HepG2 (cell line): ENCODE results near the gene F2RL3. TPM values are rescaled to one million over a fixed set of nuclear protein-coding genes. Genes with fewer than 3 reads are reported as not detected.

Source experiments
- PHF8 ChIP-seq: sonication (generic); formaldehyde crosslinking; IDR thresholded peaks from 2 replicates; pipeline ENCODE4 v1.5.0; 2020; ENCODE audit warnings: missing genetic modification reagents
- SMAD1 ChIP-seq: sonication (generic); formaldehyde crosslinking; IDR thresholded peaks from 2 replicates; pipeline ENCODE4 v1.4.0; 2020; ENCODE audit warnings: missing genetic modification reagents, low read depth, mild to moderate bottlenecking, borderline replicate concordance
- polyA plus RNA-seq, 8 experiments: library from polyadenylated mRNA; depleted of rRNA in 3 of 8; stranded (reverse) in 7 of 8; unstranded in 1 of 8; fragments of >200 nt; fragmentation: Illumina TruSeq in 4 of 8; extraction: Trizol in 4 of 8; gene quantifications; 2 replicates each; pipeline versions ENCODE4 v1.2.1 to v1.2.3, GENCODE V29; 2011 to 2016; ENCODE audit warnings: low read depth in 4 of 8, missing spikeins in 1 of 8, mixed read lengths in 1 of 8; ENCODE audit not compliant: insufficient read depth in 1 of 8
- total RNA-seq, 5 experiments: library from RNA; depleted of rRNA; stranded (reverse); fragments of >200 nt; fragmentation: Illumina TruSeq; extraction: Trizol; gene quantifications; 2 replicates each; pipeline ENCODE4 v1.2.3, GENCODE V29; 2016; ENCODE audit warnings: low read depth in 1 of 5
- TF ChIP-seq, protein P1 (sequence below): sonication (generic); formaldehyde crosslinking; IDR thresholded peaks from 2 replicates; pipeline ENCODE4 v1.5.0; 2020; ENCODE audit warnings: mild to moderate bottlenecking, missing genetic modification reagents, borderline replicate concordance
- TF ChIP-seq, protein P2 (sequence below): sonication (generic); formaldehyde crosslinking; IDR thresholded peaks from 2 replicates; pipeline ENCODE4 v1.4.0; 2020; ENCODE audit warnings: low read depth, missing genetic modification reagents

F2RL3 gene
- total and polyA plus RNA-seq, 2 of the 13 experiments (the other 11 are each of a cell fraction or from before 2014, with no cell fraction given): not detected

DNA sequence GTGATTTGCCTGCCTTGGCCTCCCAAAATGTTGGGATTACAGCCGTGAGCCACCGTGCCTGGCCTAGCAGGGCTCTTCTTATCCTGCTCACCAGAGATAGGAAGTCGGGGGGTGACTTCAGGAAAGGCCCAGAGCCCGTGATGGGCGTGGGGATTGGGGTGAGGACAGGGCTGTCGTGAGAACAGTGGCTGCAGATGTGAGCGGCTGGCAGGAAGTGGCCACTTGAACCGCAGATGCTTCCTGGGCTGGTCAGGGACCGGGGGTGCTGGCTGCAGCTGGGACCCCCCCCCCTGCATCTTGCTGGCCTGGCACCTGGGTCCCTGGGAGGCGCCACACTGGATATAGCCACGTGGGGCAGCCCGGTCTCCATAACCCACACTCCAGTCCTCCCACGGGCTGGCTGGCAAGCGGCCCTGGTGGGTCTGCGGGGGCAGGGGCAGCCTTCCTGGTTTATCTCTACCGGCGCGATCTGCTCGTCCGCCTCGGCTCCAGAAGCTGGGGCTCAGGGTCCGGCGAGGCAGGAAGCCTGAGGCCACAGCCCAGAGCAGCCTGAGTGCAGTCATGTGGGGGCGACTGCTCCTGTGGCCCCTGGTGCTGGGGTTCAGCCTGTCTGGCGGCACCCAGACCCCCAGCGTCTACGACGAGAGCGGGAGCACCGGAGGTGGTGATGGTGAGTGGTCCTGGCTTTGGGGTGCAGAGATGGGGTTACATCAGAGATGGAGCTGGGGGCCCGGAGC is at the start of gene F2RL3 (continued):
- TF ChIP-seq, protein P1, sequence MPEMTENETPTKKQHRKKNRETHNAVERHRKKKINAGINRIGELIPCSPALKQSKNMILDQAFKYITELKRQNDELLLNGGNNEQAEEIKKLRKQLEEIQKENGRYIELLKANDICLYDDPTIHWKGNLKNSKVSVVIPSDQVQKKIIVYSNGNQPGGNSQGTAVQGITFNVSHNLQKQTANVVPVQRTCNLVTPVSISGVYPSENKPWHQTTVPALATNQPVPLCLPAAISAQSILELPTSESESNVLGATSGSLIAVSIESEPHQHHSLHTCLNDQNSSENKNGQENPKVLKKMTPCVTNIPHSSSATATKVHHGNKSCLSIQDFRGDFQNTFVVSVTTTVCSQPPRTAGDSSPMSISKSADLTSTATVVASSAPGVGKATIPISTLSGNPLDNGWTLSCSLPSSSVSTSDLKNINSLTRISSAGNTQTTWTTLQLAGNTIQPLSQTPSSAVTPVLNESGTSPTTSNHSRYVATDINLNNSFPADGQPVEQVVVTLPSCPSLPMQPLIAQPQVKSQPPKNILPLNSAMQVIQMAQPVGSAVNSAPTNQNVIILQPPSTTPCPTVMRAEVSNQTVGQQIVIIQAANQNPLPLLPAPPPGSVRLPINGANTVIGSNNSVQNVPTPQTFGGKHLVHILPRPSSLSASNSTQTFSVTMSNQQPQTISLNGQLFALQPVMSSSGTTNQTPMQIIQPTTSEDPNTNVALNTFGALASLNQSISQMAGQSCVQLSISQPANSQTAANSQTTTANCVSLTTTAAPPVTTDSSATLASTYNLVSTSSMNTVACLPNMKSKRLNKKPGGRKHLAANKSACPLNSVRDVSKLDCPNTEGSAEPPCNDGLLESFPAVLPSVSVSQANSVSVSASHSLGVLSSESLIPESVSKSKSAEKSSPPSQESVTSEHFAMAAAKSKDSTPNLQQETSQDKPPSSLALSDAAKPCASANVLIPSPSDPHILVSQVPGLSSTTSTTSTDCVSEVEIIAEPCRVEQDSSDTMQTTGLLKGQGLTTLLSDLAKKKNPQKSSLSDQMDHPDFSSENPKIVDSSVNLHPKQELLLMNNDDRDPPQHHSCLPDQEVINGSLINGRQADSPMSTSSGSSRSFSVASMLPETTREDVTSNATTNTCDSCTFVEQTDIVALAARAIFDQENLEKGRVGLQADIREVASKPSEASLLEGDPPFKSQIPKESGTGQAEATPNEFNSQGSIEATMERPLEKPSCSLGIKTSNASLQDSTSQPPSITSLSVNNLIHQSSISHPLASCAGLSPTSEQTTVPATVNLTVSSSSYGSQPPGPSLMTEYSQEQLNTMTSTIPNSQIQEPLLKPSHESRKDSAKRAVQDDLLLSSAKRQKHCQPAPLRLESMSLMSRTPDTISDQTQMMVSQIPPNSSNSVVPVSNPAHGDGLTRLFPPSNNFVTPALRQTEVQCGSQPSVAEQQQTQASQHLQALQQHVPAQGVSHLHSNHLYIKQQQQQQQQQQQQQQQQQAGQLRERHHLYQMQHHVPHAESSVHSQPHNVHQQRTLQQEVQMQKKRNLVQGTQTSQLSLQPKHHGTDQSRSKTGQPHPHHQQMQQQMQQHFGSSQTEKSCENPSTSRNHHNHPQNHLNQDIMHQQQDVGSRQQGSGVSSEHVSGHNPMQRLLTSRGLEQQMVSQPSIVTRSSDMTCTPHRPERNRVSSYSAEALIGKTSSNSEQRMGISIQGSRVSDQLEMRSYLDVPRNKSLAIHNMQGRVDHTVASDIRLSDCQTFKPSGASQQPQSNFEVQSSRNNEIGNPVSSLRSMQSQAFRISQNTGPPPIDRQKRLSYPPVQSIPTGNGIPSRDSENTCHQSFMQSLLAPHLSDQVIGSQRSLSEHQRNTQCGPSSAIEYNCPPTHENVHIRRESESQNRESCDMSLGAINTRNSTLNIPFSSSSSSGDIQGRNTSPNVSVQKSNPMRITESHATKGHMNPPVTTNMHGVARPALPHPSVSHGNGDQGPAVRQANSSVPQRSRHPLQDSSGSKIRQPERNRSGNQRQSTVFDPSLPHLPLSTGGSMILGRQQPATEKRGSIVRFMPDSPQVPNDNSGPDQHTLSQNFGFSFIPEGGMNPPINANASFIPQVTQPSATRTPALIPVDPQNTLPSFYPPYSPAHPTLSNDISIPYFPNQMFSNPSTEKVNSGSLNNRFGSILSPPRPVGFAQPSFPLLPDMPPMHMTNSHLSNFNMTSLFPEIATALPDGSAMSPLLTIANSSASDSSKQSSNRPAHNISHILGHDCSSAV (CRISPR knock-in tag): no peak
- no peak for TF ChIP-seq SMAD1 (CRISPR knock-in tag)
- TF ChIP-seq PHF8 (CRISPR knock-in tag): no peak
- TF ChIP-seq, protein P2, sequence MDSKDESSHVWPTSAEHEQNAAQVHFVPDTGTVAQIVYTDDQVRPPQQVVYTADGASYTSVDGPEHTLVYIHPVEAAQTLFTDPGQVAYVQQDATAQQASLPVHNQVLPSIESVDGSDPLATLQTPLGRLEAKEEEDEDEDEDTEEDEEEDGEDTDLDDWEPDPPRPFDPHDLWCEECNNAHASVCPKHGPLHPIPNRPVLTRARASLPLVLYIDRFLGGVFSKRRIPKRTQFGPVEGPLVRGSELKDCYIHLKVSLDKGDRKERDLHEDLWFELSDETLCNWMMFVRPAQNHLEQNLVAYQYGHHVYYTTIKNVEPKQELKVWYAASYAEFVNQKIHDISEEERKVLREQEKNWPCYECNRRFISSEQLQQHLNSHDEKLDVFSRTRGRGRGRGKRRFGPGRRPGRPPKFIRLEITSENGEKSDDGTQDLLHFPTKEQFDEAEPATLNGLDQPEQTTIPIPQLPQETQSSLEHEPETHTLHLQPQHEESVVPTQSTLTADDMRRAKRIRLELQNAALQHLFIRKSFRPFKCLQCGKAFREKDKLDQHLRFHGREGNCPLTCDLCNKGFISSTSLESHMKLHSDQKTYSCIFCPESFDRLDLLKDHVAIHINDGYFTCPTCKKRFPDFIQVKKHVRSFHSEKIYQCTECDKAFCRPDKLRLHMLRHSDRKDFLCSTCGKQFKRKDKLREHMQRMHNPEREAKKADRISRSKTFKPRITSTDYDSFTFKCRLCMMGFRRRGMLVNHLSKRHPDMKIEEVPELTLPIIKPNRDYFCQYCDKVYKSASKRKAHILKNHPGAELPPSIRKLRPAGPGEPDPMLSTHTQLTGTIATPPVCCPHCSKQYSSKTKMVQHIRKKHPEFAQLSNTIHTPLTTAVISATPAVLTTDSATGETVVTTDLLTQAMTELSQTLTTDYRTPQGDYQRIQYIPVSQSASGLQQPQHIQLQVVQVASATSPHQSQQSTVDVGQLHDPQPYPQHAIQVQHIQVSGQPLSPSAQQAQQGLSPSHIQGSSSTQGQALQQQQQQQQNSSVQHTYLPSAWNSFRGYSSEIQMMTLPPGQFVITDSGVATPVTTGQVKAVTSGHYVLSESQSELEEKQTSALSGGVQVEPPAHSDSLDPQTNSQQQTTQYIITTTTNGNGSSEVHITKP (CRISPR knock-in tag): no peak
